HEK293T (cell line): ENCODE measurements around the gene PGAM2.

ENCODE experiments used
- ARNT ChIP-seq: fragments of 450-650 bp; IDR thresholded peaks from 2 replicates; pipeline ENCODE4 v1.6.1; 2017; ENCODE audit warnings: mild to moderate bottlenecking
- BHLHE40 ChIP-seq: fragments of 450-650 bp; IDR thresholded peaks from 2 replicates; pipeline ENCODE4 v1.6.1; 2016; ENCODE audit warnings: mild to moderate bottlenecking, moderate library complexity, borderline replicate concordance
- ELF4 ChIP-seq: fragments of 450-650 bp; IDR thresholded peaks from 2 replicates; pipeline ENCODE4 v1.6.1; 2017; ENCODE audit warnings: antibody characterized with exemption
- FOXA1 ChIP-seq: fragments of 450-650 bp; IDR thresholded peaks from 2 replicates; pipeline ENCODE4 v1.6.1; 2016; ENCODE audit warnings: mild to moderate bottlenecking
- FOXK2 ChIP-seq: fragments of 450-650 bp; IDR thresholded peaks from 2 replicates; pipeline ENCODE4 v1.6.1; 2016; ENCODE audit warnings: mild to moderate bottlenecking
- FOXM1 ChIP-seq: fragments of 450-650 bp; IDR thresholded peaks from 2 replicates; pipeline ENCODE4 v1.6.1; 2017; ENCODE audit warnings: mild to moderate bottlenecking, borderline replicate concordance
- SP1 ChIP-seq: fragments of 450-650 bp; IDR thresholded peaks from 2 replicates; pipeline ENCODE4 v1.6.1; 2017
- SUZ12 ChIP-seq: fragments of 450-650 bp; IDR thresholded peaks from 2 replicates; pipeline ENCODE4 v1.6.1; 2016; ENCODE audit warnings: mild to moderate bottlenecking

DNA sequence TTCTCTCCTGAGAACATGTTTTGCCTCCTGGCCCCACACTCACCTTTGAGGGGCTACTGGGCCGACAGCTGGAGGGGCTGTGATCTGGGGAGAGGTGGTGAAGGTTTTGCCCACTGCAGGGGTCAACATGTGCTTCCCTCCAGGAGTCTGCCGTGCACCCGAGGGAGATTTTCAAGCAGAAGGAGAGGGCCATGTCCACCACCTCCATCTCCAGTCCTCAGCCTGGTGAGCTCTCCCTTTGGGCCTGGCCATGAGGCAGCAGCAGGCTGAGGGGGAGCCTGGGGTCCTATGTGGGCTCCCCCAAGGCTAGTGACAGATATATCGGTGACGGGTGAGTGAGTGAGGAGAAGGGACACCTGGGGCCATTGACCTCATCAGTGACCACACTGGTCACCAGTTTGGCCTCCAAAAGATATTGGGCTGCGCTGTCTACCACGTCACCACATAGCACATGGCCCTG lies 6.6 kb downstream of the PGAM2 start:
- no peak for TF ChIP-seq SP1
- no peak for TF ChIP-seq ARNT
- no peak for TF ChIP-seq FOXK2
- no peak for TF ChIP-seq FOXA1
- TF ChIP-seq SUZ12: no peak
- TF ChIP-seq FOXM1: no peak
- no peak for TF ChIP-seq BHLHE40
- TF ChIP-seq ELF4: no peak
